Esophagus muscularis mucosa (tissue), 4 donors: ENCODE results near the gene NBL1. TPM values are rescaled to one million over a fixed set of nuclear protein-coding genes. Genes with fewer than 3 reads are reported as not detected.

Source experiments
- DNase-seq: peaks from one replicate; pipeline ENCODE4 v3.0.0-alpha.2; 2017; ENCODE audit errors: extremely low spot score
- H3K27ac ChIP-seq, 4 donors: fragments of 200-600 bp; sonication (generic); replicated peaks in 1 of 4; 1 replicate in 3 of 4; 2 replicates in 1 of 4; pipeline ENCODE4 v1.5.1; 2016 to 2019; ENCODE audit warnings: mild to moderate bottlenecking in 1 of 4
- H3K27me3 ChIP-seq, 4 donors: fragments of 200-600 bp; sonication (generic); one replicate each; pipeline versions ENCODE4 v1.5.1 to v1.6.0; 2016 to 2019
- H3K36me3 ChIP-seq, 4 donors: fragments of 200-600 bp; sonication (generic); one replicate each; pipeline ENCODE4 v1.5.1; 2016 to 2019
- H3K4me1 ChIP-seq, 4 donors: fragments of 200-600 bp; sonication (generic); one replicate each; pipeline ENCODE4 v1.5.1; 2016 to 2019
- H3K4me3 ChIP-seq, 4 donors: fragments of 200-600 bp; sonication (generic); 1 replicate in 2 of 4; 2 replicates in 2 of 4; pipeline ENCODE4 v1.5.1; 2016 to 2019; ENCODE audit warnings: mild to moderate bottlenecking in 4 of 4, moderate library complexity in 1 of 4
- H3K9me3 ChIP-seq, 4 donors: fragments of 200-600 bp; sonication (generic); 1 replicate in 3 of 4; 2 replicates in 1 of 4; pipeline ENCODE4 v1.5.1; 2016 to 2019
- EP300 ChIP-seq: sonication (generic); formaldehyde crosslinking; IDR thresholded peaks from one replicate; pipeline ENCODE4 v1.6.1; 2017; ENCODE audit warnings: antibody characterized with exemption
- POLR2A ChIP-seq: fragments of 450-650 bp; IDR thresholded peaks from one replicate; pipeline ENCODE4 v1.6.1; 2017; ENCODE audit warnings: antibody characterized with exemption, moderate library complexity, mild to moderate bottlenecking, low read depth
- POLR2AphosphoS5 ChIP-seq, 2 donors: sonication (generic); formaldehyde crosslinking; IDR thresholded peaks; one replicate each; pipeline ENCODE4 v1.6.1; 2017; ENCODE audit warnings: antibody characterized with exemption in 2 of 2
- WGBS: methylation state at CpG from one replicate; pipeline ENCODE4 v1.1.5; 2018; 5-methylcytosine and 5-hydroxymethylcytosine counted together
- intact Hi-C: fragments of 100-400 bp; cut with DNase I; formaldehyde crosslinking; loops from one replicate; pipeline ENCODE4 v1.15.1; 2023
- total RNA-seq, 4 donors: library from RNA; depleted of rRNA; stranded (reverse); fragments of >200 nt; gene quantifications; one replicate each; pipeline versions ENCODE4 v1.1.0 to v1.2.1, GENCODE V29; 2016
- TF ChIP-seq, protein P1 (sequence below), 3 experiments: fragments of 200-600 bp in 2 of 3; fragments of 450-650 bp in 1 of 3; sonication (generic) in 2 of 3; IDR thresholded peaks; one replicate each; pipeline ENCODE4 v1.5.1; 2017 to 2019; ENCODE audit warnings: antibody characterized with exemption in 3 of 3, mild to moderate bottlenecking in 2 of 3, moderate library complexity in 1 of 3

Gene NBL1, protein sequence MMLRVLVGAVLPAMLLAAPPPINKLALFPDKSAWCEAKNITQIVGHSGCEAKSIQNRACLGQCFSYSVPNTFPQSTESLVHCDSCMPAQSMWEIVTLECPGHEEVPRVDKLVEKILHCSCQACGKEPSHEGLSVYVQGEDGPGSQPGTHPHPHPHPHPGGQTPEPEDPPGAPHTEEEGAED
- 100 to 1,000 TPM; 194 to 469 (median 307) TPM for total RNA-seq

DNA sequence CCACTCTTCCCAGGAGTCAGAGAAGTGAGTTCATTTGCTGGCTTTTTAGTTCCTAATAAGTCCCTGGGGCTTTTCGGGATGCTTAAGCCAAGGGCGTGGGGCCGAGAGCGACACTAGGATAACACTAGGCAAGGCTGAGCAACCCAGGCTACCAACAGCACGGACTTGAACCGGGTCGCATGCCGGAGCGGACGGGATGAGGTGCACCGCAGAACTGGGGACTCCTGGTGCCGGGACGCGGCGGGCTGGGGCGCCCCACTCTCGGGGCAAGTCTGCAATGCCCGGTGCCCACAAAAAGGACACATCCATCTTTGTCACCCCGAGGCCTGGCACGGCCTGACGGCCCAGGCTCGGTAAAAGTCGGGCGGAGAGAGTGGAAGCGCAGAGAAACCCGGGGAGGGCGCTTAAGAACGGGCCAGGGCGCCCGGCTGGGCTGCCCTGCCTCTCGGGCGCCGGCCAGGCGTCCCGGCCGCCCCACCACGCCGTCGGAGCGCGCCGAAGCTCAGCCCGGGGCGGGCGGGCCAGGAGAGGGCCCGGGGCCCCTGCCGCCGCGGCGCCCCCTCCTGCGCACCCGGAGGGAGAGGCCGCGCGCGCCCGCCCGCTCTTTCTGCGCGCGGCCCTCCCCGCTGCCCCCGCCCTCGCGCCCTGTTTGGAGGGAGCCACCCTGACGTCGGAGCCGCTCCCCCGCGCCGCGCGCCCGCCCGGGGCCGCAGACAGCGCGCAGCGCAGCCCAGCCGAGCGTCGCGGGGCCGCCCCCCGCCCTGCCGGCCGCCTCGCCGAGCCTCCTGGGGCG, at the start of gene NBL1:
TSS of gene NBL1 (plus strand) at position 710 of the 793 bp plus-strand sequence. CDS start 10,720 bp downstream, outside the sequence.
- 2% methylated on average over 25 of the region's 90 CpGs for WGBS
- no peak for DNase-seq
- Histone ChIP-seq H3K36me3 (no peaks in the 10 kb centered on the region), H3K9me3 (no peaks in the 10 kb centered on the region), H3K27ac (peak within 1 kb of the TSS; percentile 97 to 99 (median 98)), H3K27me3 (no peaks in the 10 kb centered on the region), H3K4me3 (peak within 1 kb of the TSS; percentile 70 to 94 (median 92)), H3K4me1 (peaks cover 45 to 71% (median 68%) of the 10 kb centered on the region in 4 donors)
- intact Hi-C loops: loop anchor here (2.0 kb wide), 1 partner anchor 159 kb away; the partner anchor contains the start of gene CAPZB
- TF ChIP-seq POLR2AphosphoS5 (IDR thresholded peaks at IDR 0.05): peak; percentile 35 to 47
- TF ChIP-seq, protein P1, sequence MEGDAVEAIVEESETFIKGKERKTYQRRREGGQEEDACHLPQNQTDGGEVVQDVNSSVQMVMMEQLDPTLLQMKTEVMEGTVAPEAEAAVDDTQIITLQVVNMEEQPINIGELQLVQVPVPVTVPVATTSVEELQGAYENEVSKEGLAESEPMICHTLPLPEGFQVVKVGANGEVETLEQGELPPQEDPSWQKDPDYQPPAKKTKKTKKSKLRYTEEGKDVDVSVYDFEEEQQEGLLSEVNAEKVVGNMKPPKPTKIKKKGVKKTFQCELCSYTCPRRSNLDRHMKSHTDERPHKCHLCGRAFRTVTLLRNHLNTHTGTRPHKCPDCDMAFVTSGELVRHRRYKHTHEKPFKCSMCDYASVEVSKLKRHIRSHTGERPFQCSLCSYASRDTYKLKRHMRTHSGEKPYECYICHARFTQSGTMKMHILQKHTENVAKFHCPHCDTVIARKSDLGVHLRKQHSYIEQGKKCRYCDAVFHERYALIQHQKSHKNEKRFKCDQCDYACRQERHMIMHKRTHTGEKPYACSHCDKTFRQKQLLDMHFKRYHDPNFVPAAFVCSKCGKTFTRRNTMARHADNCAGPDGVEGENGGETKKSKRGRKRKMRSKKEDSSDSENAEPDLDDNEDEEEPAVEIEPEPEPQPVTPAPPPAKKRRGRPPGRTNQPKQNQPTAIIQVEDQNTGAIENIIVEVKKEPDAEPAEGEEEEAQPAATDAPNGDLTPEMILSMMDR (IDR thresholded peaks at IDR 0.05): no peak

DNA sequence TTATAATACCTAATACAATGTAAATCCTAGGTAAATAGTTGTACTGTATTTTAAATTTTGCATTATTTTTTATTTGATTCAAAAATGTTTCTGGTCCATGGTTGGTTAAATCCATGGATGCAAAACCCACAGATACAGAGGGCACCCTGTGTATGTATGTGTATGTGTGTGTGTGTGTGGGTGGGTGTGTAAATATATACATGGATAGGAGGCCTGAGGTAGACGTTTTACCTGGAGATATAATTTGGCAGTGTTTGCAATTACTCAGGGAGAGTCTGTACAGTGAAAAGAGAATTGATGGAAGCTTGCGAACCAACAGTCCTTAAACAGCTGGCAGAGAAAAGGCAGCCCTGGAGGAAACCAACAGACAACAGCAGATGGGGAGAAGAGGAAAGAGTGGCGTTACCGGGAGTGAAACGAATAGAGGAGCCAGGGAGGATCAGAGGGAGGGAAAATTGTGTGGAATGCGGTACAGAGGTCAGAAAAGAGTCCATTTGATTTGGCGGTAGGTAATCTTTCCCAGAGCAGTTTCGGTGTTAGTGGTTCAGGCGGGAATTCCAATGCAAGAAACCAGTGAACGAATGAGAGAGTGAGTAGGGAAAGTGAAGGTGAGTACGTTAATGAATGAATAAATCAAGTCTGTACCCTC, 47.9 kb upstream of the NBL1 start:
- Histone ChIP-seq H3K4me1 (peaks cover 29 to 58% (median 50%) of the 10 kb centered on the region in 4 donors), H3K4me3 (peak overlapping the region; percentile 69 to 94 (median 88)), H3K27ac (peak overlapping the region; percentile 87 to 96 (median 94)), H3K27me3 (peaks cover 0 to 3% (median 0%) of the 10 kb centered on the region in 4 donors), H3K36me3 (no peaks in the 10 kb centered on the region), H3K9me3 (no peaks in the 10 kb centered on the region)
- no peak for TF ChIP-seq POLR2A
- TF ChIP-seq POLR2AphosphoS5 (IDR thresholded peaks at IDR 0.05): no peak
- TF ChIP-seq, protein P1 (IDR thresholded peaks at IDR 0.05): no peak
- no peak for TF ChIP-seq EP300
- 10% methylated on average over 11 of the region's 11 CpGs for WGBS
- intact Hi-C loops: loop anchor here (5.0 kb wide), 1 partner anchor 51 kb away; no protein-coding TSS in a partner anchor
- no peak for DNase-seq

DNA sequence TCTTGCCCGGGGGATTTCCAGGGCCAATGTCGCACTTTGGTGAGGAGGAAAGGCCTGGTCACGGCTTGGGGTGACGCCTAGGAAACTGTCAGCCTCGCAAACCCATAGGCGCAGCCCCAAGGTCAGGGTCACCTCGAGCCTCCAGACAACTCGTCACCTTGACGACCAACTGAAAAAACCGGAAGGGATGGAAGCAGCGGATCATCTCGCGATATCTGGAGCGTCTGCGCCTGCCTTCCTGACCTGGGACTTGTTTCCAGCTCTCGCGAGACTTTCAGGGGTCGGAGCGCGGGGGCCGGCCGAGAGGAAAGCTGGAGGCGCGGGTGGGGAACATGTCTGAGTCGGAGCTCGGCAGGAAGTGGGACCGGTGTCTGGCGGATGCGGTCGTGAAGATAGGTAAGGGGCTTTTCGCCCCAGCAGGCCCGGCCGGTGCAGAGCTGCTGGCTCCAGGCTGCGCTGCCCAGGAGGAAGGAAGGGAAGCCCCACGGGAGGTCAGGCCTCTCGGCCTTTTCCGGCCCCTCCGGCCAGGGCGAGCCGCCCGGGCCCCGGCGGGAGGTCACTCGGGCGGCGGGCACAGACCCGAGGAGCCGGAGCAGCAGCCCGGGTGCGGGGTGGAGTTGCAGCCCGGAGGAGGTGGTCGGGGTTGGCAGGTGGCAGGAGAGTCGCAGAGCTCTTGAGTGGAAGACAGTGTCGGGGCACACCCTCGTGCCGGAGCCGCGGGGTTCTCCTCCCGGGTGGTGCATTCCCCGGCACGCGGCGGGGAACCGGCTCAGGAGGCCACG, 47.2 kb upstream of the NBL1 start:
- H3K36me3 ChIP-seq: no peaks in the 10 kb centered on the region
- under 1% methylated on average over 37 of the region's 65 CpGs for WGBS
- peaks cover 0 to 3% (median 0%) of the 10 kb centered on the region in 4 donors for H3K27me3 ChIP-seq
- peak overlapping the region; percentile 87 to 96 (median 94) for H3K27ac ChIP-seq
- H3K4me3 ChIP-seq: peak overlapping the region; percentile 69 to 94 (median 88)
- no peaks in the 10 kb centered on the region for H3K9me3 ChIP-seq
- peaks cover 29 to 62% (median 55%) of the 10 kb centered on the region in 4 donors for H3K4me1 ChIP-seq
- intact Hi-C loops: loop anchor here (5.0 kb wide), 1 partner anchor 50 kb away; no protein-coding TSS in a partner anchor
- TF ChIP-seq, protein P1 (IDR thresholded peaks at IDR 0.05): no peak
- TF ChIP-seq EP300: no peak
- peak; percentile 92 to 95 for TF ChIP-seq POLR2AphosphoS5 (IDR thresholded peaks at IDR 0.05)
- peak; percentile 61 for TF ChIP-seq POLR2A
- peak; percentile 99 for DNase-seq
